Activated CD8-positive, alpha-beta T cell treated with anti-CD3 and anti-CD28 coated beads for 36 hours (primary cell): ENCODE data around the gene LDHAL6B. TPM values are rescaled to one million over a fixed set of nuclear protein-coding genes. Genes with fewer than 3 reads are reported as not detected.

Source experiments
- ATAC-seq: fragments of 200-7000 bp; cut with Tn5 transposase; one replicate; pipeline ENCODE4 v1.10.0; 2021; ENCODE audit warnings: mild to moderate bottlenecking, moderate library complexity
- CTCF ChIA-PET: fragments of 350-600 bp; sonication (Branson Sonifier 250); formaldehyde crosslinking; loops from one replicate; lab custom pipeline; 2021; ENCODE audit warnings: antibody characterized with exemption; lab: Charles Lee
- POLR2A ChIA-PET: fragments of 350-600 bp; sonication (Branson Sonifier 250); formaldehyde crosslinking; loops from one replicate; lab custom pipeline; 2021; ENCODE audit warnings: antibody characterized with exemption; lab: Charles Lee
- DNase-seq: peaks from one replicate; pipeline ENCODE4 v3.0.0-alpha.2; 2020
- H3K27ac Mint-ChIP-seq: one replicate; pipeline ENCODE4 v1.8.0; 2021; ENCODE audit warnings: mild to moderate bottlenecking, mixed read lengths
- H3K27me3 Mint-ChIP-seq: one replicate; pipeline ENCODE4 v1.8.0; 2021; ENCODE audit warnings: mixed read lengths
- H3K36me3 Mint-ChIP-seq: one replicate; pipeline ENCODE4 v1.8.0; 2021; ENCODE audit warnings: low read depth, mixed read lengths
- H3K4me1 Mint-ChIP-seq: one replicate; pipeline ENCODE4 v1.8.0; 2021; ENCODE audit warnings: low read depth, mixed read lengths
- H3K4me3 Mint-ChIP-seq: one replicate; pipeline ENCODE4 v1.8.0; 2021; ENCODE audit warnings: mild to moderate bottlenecking, moderate library complexity, mixed read lengths
- H3K9me3 Mint-ChIP-seq: one replicate; pipeline ENCODE4 v1.8.0; 2021; ENCODE audit warnings: mixed read lengths
- intact Hi-C: fragments of 100-400 bp; cut with micrococcal nuclease; formaldehyde crosslinking; loops from one replicate; pipeline ENCODE4 v1.10.0; 2022
- total RNA-seq, 2 experiments: library from RNA; stranded (reverse); gene quantifications; one replicate each; pipeline ENCODE4 v1.2.3, GENCODE V29; 2021
- TF ChIP-seq, protein P1 (sequence below): fragments of 200-600 bp; IDR thresholded peaks from one replicate; pipeline ENCODE4 v1.8.0; 2022; ENCODE audit warnings: antibody characterized with exemption, mild to moderate bottlenecking

LDHAL6B gene
- total RNA-seq, 2 experiments from 2014 or later: not detected

DNA sequence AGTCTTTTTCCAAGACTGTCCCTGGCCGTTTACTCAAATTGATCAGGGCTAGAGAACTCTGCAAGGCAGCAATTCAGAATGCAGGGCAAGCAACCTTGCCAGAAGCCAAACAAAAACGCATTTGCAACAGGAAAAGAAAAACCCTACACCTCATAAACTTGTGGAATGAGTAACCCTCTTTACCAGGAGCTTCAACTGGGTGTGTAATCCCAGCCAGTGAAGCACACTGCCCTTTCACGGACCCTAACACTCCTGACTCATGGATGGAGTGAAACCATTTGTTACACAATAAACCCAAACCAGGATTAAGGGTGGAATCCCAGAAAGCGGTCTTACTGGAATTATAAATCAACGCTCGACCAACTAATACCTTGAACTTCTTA is 14.8 kb upstream of the LDHAL6B start:
- Mint-ChIP-seq H3K4me1 (no peaks in the 10 kb centered on the region), H3K36me3 (no peaks in the 10 kb centered on the region), H3K27me3 (no peaks in the 10 kb centered on the region), H3K27ac (no peak overlapping the region), H3K4me3 (no peak overlapping the region), H3K9me3 (no peaks in the 10 kb centered on the region)
- DNase-seq (no peak), ATAC-seq (no peak)
- TF ChIP-seq, protein P1, sequence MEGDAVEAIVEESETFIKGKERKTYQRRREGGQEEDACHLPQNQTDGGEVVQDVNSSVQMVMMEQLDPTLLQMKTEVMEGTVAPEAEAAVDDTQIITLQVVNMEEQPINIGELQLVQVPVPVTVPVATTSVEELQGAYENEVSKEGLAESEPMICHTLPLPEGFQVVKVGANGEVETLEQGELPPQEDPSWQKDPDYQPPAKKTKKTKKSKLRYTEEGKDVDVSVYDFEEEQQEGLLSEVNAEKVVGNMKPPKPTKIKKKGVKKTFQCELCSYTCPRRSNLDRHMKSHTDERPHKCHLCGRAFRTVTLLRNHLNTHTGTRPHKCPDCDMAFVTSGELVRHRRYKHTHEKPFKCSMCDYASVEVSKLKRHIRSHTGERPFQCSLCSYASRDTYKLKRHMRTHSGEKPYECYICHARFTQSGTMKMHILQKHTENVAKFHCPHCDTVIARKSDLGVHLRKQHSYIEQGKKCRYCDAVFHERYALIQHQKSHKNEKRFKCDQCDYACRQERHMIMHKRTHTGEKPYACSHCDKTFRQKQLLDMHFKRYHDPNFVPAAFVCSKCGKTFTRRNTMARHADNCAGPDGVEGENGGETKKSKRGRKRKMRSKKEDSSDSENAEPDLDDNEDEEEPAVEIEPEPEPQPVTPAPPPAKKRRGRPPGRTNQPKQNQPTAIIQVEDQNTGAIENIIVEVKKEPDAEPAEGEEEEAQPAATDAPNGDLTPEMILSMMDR: no peak
- CTCF ChIA-PET: no interaction called here
- POLR2A ChIA-PET: no interaction called here
- intact Hi-C loops: no loop called here

- H3K36me3 Mint-ChIP-seq: no peaks in the 10 kb centered on the region
- no peaks in the 10 kb centered on the region for H3K27me3 Mint-ChIP-seq
- ChIA-PET CTCF (interaction anchor here (1.1 to 1.6 kb wide), 3 partner anchors 12 to 22 kb away, joined by 3 to 4 read pairs (median 3); partner anchors contain the start of gene LDHAL6B), POLR2A (interaction anchor here (0.6 kb wide), 1 partner anchor 20 kb away, joined by 3 read pairs; no protein-coding TSS in a partner anchor)
- DNase-seq: no peak
- intact Hi-C loops: no loop called here
- H3K4me3 Mint-ChIP-seq: no peak overlapping the region
- H3K27ac Mint-ChIP-seq: no peak overlapping the region
- no peaks in the 10 kb centered on the region for H3K9me3 Mint-ChIP-seq
- no peaks in the 10 kb centered on the region for H3K4me1 Mint-ChIP-seq
- TF ChIP-seq, protein P1: no peak
- no peak for ATAC-seq
Observed at GRCh38 chr15:59194639-59195325, 11.9 kb upstream of the LDHAL6B start.

GRCh38 chr15:59196416-59196815 is 10.2 kb upstream of the LDHAL6B start:
- Mint-ChIP-seq H3K4me3 (no peak overlapping the region), H3K27ac (no peak overlapping the region), H3K27me3 (no peaks in the 10 kb centered on the region), H3K9me3 (no peaks in the 10 kb centered on the region), H3K36me3 (no peaks in the 10 kb centered on the region), H3K4me1 (no peaks in the 10 kb centered on the region)
- TF ChIP-seq, protein P1: no peak
- ChIA-PET POLR2A (no interaction called here), CTCF (no interaction called here)
- DNase-seq: no peak
- no peak for ATAC-seq
- intact Hi-C loops: no loop called here

DNA sequence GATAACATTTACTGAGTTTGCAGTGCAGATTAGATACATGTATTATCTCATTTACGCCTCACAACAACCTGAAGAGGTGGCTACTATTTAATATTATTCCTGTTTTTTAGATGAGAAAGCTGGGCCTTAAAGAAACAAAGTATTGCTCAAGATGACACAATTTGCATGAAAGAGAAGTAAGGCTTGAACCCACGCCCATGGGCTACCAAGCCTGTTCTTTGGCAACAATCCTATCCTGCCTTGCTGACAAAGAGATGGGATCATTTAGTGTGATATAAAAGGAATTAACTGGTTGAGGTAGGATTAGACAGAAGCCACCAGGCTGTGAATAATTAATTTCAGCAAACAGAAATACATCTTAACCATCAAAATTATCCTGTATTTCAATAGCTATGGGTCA is 9.2 kb upstream of the LDHAL6B start:
- Mint-ChIP-seq H3K27me3 (no peaks in the 10 kb centered on the region), H3K4me1 (no peaks in the 10 kb centered on the region), H3K27ac (no peak overlapping the region), H3K4me3 (no peak overlapping the region), H3K9me3 (no peaks in the 10 kb centered on the region), H3K36me3 (no peaks in the 10 kb centered on the region)
- intact Hi-C loops: no loop called here
- DNase-seq: no peak
- TF ChIP-seq, protein P1: no peak
- ATAC-seq: no peak
- ChIA-PET POLR2A (no interaction called here), CTCF (no interaction called here)

GRCh38 chr15:59199626-59200465 is 6.8 kb upstream of the LDHAL6B start:
- POLR2A ChIA-PET: no interaction called here
- intact Hi-C loops: no loop called here
- H3K9me3 Mint-ChIP-seq: no peaks in the 10 kb centered on the region
- ATAC-seq (no peak), DNase-seq (no peak)
- H3K36me3 Mint-ChIP-seq: no peaks in the 10 kb centered on the region
- no peak overlapping the region for H3K27ac Mint-ChIP-seq
- TF ChIP-seq, protein P1: no peak
- no peaks in the 10 kb centered on the region for H3K4me1 Mint-ChIP-seq
- H3K27me3 Mint-ChIP-seq: no peaks in the 10 kb centered on the region
- no peak overlapping the region for H3K4me3 Mint-ChIP-seq
- CTCF ChIA-PET: no interaction called here
